HG03025 (cell line): ENCODE results near the gene RNASEH1.

Experiments
- ATAC-seq: cut with Tn5 transposase; IDR thresholded peaks from one replicate; pipeline ENCODE4 v1.9.1; 2021; ENCODE audit warnings: mild to moderate bottlenecking, moderate library complexity; ENCODE audit not compliant: unreplicated experiment, low FRiP score

The RNASEH1 gene

DNA sequence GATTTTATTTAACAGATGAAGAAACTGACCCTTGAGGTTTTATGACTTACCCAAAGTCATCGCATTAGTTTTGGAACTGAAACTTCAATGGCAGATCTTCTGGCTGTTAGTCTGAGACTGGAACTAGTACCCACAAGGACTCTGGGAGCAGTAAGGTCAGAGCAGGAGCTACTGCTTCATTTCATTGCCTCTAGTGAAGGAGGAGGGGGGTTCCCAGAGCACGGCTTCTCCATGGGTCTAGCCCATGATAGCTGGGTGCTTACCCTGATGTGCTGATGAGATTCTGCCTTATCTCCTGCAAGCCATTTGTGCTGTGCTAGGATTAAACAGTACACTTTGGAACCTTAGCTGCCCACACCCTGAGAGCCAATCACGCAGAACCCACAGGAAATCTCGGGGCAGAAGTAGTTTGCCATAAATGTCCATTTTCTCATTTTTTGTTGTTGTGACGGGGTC is 5.4 kb upstream of the RNASEH1 start:
- ATAC-seq, result peak; percentile 55

DNA sequence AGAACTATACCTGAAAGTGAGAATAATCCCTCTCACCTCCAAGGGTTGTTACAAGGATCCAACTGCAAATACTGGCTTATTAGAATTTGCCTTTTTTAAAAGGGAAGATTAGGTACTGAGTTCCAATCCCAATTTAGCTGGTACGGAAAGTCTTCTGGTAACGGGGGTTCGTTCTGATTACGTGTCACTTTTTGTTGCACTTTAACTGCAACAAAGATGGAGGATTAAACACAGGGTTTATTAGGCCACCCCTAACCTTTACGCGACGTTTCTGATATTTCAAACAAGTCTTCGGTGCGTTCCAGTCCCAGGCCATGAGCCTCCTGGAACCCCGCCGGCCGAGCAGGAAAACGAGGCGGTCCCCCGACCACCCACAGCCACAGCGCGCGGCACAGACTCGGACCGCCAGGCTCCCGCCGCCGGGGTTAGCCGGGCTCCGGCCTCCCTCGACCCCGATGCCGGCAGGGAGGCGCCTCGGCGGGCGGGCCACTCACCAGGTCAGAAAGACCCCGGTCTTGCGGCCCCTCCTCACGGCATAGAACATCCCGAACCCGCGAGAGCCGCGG is 411 bp downstream of the RNASEH1 start:
- peak; percentile 38 for ATAC-seq

DNA sequence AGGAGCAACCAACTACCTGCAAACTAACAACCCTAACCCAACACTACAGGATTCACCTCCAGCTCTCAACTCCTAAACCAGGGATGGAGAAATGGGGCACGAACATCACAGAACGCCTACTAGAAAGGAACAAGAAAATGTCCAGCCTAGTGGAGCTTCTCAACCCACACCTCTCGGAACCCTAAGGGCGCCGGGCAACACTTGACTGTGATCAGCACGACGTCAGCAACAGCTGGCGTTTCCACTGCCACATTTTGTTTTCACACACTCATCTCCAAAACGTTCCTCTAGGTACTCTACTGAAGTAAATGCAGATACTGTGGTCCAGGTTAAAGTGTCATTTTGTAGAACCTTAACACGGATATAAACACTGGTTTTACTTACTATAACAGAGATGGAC is 4.2 kb downstream of the RNASEH1 start:
- no peak for ATAC-seq

DNA sequence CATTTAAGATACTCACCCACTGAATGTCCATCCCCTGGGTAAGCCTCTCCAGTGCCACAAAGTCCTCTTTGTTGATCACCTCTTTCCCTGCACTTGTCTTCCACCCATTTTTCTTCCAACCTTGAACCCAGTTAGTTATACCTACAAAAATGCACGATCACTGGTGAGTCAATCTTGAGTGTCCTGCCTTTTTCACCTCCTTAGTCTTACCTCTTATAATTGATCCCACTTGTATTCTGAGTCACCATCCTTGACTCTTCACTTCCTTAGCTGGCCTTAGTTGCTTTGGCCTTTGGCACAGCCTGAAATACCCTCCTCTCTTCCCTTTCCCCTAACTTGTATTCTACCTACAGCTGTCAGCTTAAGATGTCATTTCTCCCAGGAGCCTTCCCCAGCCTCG is 10.2 kb downstream of the RNASEH1 start:
- ATAC-seq, result no peak

DNA sequence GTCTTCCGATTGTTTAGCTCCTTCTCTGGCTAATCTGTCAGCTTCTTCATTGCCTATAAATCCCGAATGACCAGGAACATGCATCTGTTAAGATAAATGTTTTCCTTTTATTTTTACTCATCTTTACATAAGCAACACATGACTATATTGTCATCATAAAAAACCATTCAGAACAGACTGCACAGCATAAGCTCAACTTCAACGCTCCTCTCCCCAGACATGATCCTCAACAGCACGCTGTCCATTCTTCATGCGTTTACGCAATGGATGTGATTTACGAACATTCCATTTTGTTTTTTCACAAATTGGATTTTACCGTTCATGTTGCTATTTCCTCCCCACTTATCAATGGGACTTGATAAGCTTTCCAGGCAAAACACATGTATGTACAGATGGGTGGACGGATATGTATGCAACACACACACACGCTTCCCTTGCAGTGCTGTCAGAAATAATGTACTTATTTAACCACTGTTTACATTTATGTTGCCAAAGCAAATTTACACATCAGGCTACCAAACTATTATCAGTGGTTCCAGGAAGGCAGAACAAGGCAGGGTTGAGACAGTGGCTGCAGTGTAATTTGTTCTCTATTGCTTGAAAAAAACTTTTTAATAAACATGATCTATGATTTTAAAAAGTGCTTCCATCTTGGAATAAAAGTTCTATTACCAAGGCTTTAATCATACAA is 12.2 kb downstream of the RNASEH1 start:
- ATAC-seq, result no peak

DNA sequence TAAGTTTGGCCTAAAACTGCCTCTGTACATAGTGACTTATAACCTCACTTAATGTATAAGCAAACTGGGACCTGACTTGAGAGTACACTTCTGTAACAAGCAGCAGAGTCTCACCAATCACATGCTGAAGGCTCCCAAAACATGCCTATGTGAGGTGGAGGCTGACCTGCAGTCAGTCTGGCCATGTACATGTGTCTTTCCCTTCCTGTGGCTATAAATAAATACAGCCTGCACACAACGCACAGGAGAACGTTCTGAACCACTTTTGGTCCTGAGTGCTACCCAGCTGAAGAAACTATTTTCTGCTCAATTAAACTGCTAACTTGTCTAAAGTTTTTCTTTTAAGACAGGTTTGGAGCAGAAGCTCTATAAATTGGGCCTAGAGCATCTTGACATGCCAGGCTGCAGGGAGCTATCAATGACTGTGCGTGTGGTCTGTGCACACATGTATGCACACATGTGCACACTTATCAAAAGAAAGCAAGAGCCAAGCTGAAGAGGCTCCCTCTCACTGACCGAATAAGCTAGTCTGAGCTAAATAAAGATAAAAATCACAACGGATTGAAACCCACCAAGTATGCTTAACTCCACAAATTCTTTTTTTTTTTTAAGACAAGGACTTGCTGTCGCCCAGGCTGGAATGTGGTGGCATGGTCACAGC is 15.0 kb downstream of the RNASEH1 start:
- ATAC-seq, result no peak

DNA sequence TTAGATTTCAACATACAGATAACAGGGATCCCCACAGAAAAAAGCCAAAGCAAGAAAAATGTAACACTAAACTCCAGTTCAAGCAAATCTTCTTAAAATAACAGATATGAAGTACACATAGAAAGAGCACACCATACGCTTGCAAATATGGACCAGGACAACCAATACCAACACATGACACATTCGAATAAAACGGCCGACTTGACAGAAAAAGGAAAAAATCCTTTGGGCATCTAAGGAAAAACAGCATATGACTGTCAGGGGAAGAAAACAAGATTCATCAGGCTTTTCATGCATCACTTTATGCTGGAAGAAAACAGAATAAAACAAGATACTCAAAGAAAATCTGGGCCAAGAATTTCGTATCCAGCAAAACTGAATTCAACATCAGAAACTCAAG is 16.0 kb downstream of the RNASEH1 start:
- no peak for ATAC-seq

DNA sequence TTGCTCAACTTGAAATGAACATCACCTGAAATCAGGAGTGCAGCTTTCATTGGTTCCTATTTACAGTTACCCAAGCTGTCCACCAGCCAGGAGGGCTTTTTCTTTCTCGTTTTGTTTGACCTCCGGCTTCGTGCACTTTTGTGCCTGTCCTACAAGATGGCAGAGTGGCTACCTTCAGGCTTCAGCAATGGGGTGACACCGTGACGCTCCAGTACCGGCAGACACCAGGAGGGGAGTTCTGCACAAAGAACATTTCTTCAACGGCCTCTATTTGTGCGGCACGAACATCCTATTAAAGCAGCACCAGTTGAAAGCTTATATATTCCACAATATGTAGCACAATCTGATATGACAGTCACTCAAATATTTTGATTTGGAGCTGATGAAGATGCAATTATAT is 18.3 kb downstream of the RNASEH1 start:
- no peak for ATAC-seq

DNA sequence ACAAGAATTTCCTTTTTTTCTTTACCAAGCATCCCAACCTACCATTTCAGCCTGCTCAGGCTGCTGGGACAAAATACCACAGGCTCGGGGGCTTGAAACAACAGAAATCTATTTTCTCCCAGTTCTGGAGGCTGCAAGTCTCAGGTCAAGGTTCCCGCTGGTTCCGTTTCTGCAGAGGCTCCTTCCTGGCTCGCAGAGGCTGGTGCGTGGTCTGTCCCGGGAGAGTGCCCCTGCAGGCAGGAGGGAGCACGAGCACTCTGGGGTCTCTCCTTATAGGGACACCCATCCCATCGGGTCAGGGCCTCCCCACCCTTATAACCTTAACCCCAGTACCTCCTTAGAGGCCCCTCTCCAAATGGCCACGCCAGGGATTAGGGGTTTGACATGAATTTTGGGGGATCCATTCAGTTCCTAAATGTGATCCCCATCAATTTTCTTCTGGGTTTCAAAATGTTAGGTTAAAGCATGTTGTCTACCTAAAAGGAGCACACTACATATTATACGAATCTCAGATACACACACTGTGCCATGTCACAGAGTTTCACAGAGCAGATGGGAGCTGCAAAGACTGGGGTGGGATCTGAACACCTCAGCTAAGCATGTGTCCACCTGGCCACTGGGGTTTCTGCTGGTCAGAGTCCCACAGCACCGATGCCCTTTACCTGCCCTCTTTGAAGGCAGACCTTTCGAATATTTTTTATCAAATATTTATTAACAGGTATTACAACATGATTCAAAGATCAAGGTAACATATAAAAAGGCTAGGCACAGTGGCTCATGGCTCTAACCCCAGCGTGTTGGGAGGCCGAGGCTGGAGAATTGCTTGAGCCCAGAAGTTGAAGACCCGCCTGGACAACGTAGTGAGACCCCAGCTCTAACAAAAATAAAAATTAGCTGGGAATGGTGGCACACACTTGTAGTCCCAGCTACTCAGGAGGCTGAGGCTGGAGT is 21.2 kb downstream of the RNASEH1 start:
- no peak for ATAC-seq

DNA sequence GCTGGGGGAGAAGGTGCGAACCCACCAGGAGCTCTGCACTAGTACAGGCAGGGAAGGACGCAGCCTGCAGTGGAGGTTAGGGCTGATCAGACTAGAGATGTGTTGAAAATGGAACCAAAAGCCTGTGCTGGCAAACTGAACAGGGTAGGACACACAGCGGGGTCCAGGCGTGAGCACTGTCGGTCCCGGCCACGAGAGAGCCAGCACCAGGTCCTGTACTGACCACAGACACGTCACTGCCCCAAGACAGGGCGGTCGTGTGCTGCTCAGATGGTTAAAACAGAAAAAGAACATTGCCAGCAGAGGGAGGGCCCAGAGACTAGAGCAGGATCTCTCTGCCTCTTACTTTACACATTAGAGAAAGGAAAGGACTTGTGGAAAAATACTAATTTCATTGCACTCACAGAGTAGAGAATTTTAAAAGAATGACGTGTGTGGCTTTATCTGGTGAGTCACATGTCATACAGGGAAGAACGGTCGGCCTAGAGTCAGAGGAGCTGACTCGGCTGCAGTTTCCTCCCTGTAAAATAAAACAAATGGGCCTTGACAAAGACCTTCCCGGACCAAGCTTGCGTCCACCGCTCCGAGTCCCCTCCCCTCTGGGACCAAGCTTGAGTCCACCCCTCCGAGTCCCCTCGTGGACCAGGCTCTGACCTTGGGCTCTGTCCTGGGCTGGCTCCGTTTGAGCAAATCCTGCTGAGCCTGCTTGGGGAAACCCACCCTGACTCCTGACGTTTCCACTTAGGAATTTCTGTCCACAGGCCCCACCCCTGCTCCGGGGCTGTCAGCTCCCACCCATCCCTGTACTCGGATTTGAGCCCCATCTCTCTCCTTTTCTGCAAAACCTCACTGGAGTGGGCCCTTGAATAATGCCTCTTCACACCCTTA is 22.1 kb downstream of the RNASEH1 start:
- no peak for ATAC-seq

DNA sequence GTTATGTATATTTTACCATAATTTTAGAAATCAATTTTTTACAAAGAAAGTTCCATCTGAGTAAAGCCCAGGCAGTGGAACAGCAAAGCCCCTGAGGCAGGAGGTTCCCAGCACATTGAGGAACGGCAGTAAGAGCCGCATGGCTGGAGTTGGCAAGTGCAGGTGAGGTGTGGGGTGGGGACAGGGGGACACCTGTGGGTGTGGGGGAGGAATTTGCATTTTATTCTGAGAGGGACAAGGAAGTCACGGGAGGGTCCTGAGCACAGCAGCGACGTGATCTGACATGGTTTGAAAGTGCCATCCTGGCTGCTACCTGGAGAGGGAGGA is 22.7 kb downstream of the RNASEH1 start:
- ATAC-seq, result no peak

DNA sequence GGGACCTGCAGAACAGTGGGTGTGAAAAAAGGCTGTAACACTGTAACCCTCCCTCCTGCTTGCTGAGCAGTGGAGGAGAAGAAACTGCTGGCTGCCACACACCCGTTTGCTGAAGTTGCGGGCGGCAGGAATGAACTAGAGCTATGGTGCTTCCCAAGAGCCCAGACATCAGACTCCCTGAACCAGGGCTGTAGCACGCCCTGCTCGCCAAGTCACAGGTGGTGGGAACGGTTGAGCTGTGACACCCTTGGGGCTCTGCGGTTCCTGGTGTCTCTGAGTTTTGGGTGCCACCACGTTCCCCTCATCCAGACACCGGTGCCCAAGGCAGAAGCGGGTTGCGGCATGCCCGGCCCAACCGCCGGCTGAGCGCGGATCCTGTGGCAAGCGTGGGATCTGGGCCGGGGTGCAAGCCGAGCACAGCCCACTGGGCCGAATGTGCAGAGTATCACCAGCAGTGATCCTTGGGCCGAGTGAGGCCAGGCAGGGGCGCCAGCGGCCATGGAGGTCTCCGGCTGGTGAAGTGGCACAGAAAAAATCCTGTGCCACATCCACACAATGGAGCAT is 23.8 kb downstream of the RNASEH1 start:
- ATAC-seq, result no peak

DNA sequence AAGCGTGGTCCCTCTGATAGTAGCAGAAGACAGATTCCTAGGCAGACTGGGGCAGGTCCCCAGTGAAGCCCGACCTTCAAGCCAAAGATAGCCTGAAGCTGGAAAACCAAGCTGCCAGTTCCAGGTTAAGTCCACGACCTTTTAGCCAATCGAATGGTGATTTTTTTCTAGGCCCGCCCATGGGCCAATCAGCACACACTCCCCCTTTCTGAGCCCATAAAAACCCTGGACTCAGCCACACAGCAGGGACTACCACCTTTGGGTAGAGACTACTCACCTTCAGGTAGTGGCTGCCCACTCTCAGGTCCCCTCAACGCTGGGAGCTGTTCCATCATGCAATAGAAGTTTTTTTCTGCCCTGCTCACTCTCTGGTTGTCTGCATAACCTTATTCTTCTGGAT is 24.3 kb downstream of the RNASEH1 start:
- no peak for ATAC-seq

DNA sequence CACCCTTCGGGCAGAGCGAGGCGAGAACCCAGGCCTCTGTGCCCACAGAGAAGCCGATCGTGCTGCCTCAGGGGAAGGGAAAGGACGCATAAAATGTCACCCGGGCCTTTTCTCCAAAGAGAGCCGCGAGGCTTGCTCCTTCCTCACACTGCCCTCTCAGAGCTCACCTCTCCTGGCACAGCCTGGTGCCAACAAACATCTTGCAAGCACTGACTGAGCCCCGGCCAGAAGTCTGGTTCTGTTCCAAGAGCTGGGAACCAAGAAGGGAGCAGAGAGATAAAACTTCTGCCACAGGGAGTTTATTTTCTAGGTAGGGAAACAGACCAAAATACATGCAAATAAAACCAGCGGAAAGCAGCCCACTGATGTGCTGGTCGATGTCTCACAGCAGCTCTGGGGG is 25.2 kb downstream of the RNASEH1 start:
- no peak for ATAC-seq

DNA sequence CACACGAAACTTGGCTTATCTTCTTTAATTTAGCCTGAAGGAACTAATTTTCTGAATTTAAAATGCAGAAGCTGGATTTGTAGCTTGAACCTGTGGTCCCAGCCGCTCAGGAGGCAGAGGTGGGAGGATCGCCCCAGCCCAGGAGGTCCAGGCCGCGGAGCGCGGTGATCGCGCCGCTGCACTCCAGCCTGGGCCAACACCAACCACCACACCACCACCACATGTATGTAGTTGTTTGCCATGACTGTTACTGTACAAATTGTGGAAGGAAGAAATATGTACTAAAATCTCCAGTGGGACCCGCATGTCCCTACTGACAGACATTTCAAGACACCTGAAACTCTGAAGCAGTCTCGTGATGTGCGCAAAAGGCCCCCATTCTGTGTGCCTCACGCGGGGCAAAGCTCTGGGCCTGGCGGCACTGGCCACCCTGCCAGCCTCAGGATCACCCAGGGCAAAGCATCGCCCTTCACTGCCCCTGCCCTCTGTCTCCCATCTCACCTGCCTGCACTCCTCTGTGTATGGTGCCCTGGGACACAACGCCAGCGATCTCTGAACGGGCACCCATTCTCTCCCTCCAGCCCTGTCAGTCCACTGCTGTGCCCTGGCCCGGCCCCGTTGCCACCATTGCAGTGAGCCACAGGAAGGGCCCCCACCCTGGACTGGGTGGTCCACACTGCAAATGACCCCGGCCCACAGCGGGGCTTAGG is 28.7 kb downstream of the RNASEH1 start:
- no peak for ATAC-seq

DNA sequence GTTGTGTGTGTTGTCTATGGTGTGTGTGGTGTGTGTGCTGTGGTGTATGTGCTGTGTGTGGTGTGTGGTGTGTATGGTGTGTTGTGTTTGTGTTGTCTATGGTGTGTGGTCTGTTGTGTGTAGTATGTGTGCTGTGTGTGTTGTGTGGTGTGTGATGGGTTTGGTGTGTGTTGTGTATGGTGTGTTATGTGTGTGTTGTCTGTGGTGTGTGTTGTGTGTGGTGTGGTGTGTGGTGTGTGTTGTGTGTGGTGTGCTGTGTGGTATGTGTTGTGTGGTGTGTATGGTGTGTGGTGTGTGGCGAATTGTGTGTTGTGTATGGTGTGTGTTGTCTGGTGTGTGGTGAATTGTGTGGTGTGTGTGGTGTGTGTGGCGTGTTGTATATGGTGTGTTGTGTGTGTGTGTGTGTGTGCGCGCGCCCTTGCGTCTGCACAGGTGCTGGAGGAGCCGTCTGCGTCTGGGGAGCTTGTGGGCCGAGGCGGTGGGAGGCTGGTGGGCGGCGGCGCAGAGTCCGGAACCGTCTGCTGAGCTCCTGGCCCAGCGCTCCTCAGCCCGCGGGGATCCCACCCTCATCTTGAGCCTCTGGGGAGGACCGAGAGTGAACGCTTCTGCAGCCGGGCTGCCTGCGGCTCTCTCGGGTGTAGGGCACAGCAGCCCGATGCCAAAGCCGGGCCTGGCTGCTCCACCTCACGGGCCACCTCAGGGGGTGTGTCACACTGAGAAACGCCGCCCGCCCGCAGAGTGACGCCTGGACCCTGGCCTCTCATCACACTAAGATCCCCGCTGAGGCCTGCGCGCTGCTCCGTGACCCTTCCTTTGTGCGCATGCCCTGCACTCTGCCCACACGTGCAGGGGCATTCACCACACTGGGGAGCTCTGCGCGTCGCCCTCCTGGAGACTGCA is 30.0 kb downstream of the RNASEH1 start:
- ATAC-seq, result no peak

DNA sequence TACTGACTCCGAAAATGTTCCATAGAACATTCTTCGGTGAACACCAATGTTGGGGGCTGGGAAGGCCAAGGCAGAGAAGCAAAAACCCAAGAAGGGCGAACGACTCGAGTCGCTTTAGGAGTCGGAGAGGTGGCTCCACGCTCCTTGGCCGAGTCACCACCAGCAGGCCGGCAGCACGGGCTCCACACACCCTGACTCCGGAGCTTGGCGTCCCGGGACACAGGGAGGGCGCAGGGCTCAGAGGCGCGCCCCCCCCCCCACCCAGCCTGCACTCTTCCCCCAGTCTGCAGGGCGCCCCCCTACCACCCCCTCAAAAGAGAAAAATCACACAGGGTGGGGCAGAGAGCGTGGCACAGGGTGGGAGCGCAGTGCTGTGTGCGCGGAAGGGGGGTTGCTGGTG is 31.3 kb downstream of the RNASEH1 start:
- ATAC-seq, result no peak

DNA sequence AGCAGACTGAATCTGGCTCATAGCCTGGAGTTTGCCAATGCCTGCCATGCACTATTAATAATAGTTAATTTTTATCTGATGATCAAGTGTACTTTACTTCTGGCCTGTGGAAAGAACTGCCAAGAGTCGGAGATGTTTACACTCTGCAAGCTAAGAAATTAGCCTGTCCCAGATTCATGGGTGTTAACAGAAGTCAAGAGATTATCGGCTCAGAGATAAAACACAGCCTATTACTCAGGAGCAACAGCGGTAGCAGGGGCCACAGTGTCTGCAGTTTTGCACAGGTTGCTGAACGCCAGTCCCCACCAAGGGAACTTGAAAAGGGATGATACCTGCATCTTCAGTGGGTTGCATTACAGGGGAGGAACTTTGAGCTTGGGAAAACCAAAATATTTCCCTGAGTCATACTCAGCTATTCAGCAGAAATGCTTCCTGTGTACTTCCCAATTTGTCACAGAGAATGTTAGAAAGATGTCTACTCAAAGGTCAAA is 34.5 kb downstream of the RNASEH1 start:
- ATAC-seq, result no peak
